GM21737 (cell line): ENCODE results near the gene SRCIN1.

Experiments used
- ATAC-seq: cut with Tn5 transposase; IDR thresholded peaks from one replicate; pipeline ENCODE4 v1.9.1; 2021; ENCODE audit warnings: mild to moderate bottlenecking, moderate library complexity; ENCODE audit not compliant: unreplicated experiment

The SRCIN1 gene

DNA sequence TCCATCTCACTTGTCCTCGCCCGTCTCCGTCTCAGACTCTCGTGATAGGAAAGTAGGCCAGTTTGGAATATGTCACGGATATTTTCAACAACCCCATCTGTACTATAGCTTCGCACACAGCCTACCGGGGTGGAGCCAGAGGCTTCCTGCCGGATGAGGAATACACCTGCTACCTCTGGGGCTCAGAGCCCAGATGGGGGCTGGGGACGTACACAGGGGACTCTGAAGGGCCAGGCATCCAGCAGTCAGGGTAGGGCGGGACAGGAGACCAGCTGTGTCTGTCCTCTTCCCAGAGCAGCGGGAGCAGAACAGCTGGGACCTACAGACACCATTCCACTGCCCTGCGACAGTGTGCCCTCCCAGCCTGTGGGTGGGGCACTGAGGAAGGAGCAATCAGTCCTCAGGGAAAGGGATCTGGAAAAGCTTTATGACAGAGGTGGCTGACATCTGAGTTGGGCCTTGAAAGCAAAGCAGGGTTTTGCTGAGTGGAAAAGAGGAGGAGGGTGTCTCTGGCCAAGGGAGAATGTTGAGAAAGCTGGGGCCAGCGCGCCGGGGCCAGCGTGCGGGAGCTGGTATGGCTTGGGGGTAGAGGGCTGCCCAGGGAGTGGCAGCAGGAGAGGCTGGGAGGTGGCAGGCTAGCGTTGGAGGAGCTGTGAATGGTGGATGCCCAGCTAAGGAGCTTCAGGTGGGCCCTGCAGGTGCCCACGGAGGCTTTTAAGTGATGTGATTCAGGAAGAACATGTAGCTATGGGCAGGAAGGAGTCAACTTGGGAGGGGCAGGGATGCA lies 11.5 kb upstream of the SRCIN1 start:
- no peak for ATAC-seq

DNA sequence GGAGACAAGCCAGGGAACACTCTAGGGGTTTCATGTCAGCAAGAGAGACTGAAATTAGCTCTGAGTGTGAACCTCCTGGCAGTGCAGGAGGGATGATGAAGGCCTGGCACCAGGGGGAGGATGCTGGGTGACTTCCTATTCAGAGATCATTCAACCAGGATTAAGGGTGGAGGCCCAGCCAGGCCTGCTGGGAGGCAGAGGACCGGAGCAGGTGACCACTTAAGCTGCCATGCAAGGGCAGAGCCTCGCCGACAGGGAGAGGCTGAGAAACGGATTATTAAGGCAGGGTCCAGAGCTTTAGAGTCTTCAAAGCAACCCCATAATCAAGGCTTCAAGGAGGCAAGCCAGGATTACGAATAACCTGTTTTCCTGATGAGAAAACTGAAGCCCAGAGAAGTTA lies 10.6 kb upstream of the SRCIN1 start:
- no peak for ATAC-seq

DNA sequence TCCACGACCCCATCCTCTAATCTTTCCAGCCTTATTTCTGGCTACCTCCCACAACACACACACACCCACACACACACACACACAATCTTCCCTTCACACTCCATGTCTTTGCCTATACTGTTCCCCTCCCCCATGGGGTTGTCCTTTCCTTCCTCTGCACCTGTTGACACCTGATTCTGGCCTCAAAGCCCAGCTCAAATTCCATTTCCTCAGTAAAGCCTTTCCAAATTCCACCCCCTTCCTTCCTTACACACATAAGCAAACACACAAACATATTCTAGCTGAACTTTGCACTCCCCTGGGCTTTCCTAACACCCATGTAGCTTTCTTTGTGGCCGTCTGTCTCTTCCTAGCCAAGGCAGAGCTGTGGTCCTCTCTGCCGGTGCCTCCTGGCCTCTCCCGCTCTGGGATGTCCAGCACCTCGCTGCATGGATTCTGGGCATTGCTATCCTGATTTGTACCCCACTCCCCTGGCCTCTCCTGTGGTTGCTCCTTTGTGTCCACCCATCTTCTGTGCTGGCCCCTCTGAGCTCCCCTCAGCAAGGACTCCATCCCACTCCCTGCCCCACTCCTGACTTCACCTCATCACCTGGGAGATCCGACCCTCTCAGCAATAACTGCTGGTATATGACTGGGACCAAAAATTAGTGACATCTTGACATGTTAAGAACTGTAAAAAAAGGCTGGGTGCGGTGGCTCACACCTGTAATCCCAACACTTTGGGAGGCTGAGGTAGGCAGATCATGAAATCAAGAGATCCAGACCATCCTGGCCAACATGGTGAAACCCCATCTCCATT lies 8.4 kb upstream of the SRCIN1 start:
- no peak for ATAC-seq

DNA sequence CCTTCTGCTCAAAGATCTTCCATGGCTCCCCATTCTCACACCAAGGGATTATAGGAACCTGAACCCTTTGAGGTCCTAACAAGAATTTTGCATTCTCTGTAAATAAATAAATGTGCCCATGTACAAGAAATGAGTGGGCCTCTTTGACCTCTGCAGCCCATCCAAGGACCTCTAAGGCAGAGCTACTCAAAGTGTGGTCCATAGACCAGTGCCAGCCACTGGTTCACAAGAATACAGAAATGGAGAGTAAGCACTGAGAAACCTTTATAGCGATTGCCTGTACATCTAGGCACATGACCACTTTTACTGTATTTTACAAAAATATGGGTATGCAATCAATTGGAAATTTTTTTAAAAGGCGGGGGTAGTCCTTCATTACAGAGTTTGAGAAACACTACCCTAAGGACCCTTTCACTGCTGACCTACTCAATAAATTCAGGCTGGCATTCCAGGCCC lies 7.8 kb upstream of the SRCIN1 start:
- ATAC-seq: no peak

DNA sequence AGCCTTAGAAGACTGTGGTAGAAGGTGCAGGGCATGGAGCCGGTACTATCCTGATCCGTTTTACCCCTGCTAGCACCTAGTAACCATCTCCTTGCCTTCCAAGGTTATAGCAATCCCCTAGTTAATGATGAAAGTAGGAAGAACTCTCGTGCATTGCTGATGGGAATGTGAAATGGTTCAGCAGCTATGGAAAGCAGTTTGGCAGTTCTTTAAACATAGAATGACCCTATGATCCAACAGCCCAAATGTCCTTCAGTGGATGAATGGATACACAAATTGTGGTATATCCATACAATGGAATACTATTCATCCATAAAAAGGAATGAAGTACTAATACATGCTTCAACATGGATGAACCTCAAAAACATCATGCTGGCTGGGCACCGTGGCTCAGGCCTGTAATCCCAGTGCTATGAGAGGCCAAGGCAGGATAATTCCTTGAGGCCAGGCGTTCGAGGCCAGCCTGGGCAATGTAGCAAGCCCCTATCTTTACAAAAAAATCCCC lies 6.2 kb upstream of the SRCIN1 start:
- no peak for ATAC-seq

DNA sequence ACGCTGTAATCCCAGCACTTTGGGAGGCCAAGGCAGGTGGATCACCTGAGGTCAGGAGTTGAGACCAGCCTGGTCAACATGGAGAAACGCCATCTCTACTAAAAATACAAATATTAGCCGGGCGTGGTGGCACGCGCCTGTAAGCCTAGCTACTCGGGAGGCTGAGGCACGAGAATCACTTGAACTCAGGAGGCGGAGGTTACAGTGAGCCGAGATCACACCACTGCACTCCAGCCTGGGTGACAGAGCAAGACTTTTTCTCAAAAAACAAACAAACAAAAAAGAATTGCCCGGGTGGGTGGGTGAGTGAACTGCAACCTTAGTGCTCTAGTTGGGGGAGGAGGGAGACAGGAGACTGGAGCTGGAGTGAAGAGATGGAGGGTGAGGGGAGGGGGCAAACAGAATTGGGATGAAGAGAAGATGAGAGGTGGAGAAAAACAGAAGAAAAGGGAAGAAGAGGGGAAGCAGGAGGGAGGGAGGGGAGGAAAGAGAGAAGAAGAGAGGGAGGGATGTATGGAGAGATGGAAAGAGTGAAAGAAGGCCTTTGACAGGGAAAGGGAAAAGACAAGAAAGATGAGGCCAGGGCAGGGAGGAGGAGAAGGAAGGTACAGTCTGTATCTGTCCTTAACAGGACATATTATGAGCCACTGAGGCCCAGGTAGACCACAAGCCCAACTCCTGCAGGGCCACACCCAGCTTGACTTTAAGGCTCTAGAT lies 5.5 kb upstream of the SRCIN1 start:
- no peak for ATAC-seq

DNA sequence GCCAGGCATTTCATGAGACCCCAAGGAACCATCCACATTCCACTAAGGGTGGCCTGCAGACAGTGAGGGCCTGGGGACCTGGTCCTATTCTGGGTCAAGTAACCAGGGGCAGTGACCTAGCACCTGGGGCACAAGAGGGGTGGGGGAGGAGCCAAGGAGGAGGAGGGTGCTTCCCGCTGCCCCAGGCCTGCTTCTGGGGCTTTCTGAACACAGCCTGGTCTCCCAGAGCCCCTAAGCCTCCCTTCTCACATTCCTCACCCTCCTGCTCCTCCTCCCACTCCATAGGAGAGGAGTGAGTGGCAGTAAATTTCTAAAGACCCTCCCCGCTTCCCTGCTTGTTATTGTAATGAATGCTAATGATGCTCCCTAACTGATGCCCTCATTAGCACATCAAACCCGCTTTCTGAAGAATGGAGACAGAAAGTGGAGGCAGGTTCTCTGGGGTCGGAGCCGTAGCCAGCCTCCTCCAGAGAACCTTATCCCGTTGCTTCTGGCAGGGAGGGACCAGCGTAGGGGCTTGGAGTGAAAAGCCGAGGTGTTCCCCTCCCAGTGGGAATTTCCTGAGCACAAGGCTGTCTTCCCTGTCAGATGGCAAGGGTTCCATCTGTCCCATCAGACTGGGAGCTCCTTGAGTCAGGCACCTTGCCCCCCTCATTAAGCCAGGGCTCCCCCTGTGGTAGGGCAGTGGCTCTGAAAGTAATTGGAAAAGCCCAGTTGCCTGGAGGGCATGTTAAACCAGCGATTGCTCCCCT lies 3.7 kb upstream of the SRCIN1 start:
- no peak for ATAC-seq

DNA sequence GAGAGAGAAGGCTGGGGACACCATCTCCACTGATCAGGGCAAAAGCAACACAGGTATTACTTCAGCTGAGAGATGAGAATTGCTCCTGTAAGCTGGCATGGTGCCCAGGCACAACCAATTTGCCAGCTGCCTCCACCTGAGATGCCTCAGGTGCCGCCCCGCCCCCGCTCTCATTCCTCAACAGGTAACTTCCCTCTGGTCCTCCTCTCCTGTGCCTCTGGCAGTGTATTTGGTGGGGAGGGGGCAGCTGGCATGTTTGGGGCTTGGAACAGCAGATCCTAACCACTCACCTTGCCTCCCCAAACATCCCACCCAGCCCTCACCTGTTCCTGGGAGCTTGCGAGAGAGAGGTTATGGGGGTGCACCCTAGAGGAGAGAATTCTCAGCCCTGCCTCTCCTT lies 2.9 kb upstream of the SRCIN1 start:
- no peak for ATAC-seq

DNA sequence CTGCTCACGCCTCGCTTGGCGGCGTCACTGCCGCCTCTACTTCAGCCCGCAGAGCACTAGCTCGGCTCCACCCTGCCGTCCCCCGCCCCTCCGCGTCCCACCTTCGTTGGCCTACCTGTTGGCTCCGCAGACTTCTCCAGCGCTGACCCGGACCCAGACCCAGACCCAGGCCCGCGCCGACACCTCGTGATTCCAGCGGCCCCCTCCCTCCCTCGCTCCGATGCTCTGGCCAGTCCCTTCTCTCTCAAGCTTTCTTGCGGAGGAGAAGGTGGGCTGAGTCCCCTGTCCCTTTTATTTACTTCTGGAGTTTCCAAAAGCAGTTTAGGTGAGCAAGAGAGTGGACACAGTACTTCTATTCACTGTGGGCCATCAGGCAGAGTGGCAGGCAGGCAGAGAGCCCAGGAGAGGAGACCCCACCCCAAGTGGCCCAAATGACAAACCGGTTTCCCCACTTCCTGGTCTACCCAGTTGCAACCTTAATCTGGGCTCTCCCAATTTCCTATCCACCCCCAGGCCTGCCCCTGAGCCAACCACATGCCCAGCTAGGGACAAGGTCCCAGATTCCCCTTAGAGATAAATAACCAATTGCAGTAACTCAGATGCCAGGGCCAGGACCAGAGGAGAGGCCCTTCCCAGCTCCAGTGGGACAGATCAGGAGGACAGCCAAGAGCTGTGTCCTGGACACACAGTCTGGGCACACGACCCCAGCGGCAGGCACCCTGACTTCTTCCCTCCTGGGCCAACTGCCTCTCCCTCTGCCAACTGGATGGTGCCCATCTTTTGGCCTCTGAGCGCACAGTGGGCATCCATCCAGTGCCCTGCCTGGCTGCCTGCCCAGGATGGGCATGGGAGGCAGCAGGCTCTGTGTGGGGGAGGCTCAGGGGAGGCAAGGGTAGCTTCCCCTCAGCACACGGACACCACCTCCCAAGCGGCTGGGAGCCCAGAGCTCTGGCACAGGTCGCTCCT lies 1.2 kb upstream of the SRCIN1 start:
- no peak for ATAC-seq

DNA sequence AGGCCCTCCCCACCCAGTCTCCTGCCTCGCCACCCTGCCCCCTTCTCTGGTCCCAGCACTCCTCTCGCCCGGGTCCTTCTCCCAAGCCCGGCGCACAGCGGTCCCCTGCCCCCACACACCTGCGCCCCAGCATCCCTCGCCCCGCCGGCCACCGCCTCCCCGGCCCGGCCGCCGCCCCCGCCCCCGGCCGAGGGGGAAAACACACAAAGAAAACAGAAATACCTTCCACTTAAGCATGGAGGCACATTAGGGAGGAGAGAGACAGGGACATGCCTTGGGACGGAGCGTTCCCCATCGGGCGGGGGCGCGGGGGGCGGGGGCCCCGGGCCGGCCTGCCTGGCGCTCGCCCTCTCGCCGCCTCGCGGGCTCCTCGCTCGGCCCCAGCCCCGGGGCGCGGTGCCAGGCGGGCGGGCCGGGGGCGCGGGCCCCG lies 326 bp downstream of the SRCIN1 start:
- no peak for ATAC-seq

DNA sequence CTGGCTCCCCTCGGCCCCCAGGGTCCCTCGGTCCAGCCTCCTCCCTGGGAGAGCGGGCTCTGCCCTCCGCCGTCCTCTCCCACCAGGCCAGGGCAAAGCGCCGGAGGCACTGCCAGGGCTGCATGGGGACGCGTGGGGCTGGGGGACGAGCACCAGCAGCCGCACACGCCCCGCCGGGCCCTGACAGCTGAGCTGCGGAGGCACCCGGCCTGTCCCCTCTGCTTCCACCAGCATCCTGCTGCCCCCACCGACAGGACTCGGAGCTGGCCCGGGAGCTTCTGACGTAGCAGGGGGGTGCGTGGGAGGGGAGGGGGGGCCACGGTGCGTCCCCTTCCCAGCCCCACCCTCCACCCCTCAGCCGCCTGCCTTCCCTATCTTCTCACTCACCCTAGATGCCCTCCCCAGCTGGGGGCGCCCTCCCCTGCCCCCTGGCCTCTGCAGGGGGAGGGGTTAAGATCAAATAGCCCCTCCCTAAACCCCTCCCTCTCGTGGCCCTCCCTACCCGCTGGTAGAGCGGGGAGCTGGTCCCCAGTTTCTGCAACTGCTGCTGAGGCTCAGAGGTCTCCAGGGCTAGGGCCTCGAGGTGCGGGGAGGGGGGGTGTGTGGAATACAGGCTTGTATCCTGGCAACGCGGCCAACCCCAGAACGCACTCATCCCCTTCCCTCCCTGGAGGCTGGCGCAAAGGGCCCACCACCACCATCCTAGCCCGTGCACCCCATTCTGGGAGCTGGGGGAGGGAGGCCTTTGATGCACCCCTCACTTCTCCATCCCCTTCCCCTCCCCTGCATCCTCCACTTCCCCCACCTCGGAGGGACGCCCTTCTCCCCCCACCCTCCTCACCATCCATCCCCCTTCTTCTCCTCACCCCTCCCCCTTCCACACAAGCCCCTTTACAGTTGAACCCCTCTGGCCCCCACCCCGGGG lies 1.0 kb downstream of the SRCIN1 start:
- ATAC-seq: no peak

DNA sequence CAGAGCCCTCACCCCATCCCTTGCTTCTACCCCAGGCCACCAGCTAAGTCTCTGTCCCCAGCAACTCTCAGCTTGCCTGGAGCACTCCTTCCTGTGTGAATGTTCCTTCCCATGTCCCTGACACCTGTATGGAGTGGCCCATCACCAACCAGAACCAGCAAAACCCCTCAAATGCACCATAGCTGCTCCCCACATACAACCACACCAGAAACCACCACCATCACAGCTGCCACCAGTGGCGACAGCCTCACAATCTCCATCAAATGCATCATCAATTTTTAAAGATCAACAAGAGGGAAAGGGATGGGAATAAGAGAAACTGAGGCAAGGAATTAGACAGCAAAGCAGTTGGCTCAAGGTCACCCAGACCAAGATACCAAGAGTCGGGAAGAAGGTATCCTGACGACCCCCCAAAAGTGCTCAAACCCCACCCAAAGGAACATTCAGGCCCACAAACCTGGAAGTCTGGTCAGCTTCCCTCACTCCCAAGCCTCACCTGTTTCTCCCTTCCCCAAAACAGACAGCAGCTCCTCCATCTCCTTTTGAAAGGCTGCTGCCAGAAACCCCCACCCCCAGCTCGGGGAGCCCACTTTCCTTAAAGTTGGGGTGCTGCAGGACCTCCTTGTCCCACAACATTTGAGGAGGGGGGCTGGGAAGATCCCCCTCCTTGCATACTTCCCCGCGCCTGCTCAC lies 1.8 kb downstream of the SRCIN1 start:
- ATAC-seq: no peak

DNA sequence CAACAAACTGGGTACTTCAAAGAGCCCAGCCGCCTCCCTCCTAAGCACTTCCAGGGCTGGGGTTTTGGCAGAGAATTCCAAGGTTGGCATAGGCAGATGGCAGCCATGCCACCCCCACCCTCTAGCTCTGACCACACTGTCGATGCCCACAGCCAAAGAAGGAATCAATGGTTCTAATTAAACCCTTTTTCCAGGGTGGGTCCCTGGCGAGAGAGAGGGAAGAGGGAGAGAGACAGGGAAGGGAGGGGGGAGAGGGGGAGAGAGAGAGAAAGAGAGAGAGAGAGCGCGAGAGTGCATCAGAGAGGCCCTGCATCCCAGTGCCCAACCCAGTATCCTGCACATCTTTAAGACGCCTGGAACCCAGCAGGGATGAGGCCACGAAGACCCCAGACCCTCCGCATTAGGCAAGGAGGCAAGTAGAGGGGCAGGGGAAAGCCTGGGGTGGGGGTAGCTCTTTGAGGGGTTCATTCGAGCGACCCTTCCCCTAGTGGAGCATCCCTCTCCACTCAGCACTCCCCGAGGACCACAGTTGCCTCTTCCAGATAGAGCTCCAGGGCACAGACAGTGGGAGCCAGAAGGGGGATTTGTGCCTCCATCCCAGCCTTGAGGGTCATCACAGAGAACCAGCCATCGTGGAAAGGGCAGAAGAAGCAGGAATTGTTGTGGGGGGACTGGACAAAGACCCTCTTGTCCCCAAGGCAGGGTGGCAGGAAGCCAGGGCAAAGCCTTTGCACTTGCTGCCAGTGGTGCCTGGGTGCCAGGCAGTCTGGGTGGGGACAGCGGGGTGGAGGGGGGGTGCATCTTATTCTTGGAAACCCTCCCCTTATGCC lies 2.6 kb downstream of the SRCIN1 start:
- ATAC-seq: no peak

DNA sequence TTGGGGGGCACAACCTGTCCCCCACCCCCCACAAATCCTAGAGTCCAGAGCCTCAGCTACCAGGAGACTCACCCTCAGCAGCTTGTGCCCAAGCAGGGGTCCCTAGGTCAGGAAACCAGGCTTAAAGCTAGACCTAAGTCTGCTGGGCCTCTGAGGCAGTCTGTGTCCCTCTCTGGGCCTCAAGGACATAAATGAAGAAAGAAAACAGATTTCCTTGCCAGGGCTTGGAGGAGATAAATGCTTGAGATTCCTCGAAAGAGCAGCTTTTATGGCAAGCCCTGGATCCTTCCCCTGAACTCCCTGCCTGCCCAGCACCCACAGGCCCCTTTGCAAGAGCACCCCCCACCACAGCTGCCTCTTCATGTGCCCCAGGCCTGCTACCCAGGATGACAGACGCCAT lies 3.3 kb downstream of the SRCIN1 start:
- ATAC-seq: no peak

DNA sequence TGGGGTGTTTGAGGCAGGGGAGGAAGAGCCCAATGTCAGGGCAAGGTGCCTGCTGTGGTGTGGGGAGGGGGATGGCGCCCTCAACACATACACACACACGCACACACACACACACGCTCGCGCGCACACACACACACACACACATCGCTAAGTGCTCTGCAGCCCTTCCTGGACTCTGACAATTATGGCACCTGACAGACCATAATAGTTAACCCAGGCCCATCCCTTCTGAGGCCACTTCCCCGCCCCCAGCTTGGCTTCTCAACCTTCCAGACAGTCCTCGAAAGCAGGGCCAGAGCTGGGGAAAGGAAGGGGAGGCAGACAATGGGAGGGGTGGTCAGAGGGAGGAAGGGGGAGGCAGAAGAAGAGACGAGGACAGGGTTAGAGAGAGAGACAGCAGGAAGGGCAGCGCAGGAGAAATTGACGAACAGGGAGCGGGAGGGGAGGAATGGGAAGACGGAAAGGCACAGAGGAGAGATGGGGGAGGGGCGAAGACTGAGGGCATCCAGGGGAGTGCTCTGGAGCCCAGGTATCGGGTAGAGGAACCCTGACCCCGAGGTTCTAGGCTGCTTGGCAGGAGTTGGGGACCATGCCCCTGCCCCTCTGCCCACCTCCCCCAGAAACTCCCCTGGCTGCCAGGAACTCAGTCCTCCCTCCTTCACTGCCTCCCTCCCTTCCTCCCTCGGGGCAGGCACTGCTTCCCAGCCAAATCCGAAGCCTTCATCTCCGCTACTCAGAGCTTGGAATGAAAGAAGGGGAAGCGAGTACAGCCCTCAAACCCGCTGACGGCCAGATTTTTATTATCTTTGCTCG lies 4.0 kb downstream of the SRCIN1 start:
- no peak for ATAC-seq

DNA sequence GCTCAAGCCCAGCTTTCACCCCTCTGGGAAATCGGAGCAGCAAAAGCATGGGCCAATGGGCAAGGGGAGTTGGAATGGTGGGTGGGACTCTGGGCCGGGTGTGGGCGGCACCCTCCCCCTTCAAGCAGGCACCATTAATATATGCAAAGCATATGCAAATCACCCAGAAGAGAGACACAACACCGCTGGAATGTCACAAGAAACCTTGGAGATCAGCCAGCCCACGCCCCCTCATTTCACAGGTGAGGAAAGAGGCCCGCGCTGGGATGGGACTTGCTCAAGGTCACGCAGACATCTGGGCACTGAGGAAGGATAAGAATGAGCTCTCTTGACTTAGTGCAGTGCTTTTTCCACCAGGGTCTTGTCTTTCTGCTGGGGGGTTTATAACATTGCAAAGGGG lies 4.8 kb downstream of the SRCIN1 start:
- ATAC-seq: no peak
